Measurements from ENCODE around the gene TSFM.

Gene TSFM

DNA sequence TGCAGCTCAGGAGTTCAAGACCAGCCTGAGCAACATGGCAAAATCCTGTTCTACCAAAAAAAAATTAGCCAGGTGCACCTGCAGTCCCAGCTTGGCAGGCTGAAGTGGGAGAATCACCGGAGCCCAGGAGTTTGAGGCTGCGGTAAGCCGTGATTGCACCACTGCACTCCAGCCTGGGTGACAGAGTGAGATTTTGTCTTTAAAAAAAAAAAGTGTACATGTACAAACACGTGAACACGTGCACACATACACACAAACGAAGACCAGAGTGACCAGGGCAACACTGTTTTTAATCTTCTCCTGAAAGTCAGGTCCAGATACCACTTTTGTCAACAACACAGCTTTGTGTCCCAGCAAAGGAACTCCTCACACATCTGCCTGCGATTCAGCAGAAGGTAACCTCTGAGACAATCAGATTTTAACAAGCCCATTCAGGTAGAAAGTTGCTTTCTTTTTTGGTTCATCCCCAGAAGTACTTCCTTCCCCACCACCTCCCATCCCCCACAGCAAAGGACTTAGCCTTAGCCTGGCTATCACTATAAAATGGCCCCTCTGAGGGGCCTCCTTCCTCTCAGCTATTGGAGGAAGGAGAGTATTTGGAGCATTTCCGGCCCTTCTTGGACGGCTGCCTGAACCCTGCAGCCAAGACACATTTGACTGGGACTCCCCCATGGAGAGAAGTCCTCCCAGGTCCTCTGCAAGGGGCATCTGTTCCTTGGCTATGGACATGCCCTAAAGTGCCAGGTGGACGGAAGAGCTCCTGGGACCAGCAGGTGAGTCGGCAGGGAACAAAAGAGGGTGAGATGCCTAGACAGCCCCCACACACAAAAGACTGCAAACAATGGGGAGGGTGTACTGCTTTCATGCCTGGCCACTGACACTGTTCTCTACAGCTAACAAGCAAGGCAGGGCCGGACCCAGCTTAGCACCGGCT, 54.1 kb downstream of the TSFM start:
- no peak for FAIRE-seq

DNA sequence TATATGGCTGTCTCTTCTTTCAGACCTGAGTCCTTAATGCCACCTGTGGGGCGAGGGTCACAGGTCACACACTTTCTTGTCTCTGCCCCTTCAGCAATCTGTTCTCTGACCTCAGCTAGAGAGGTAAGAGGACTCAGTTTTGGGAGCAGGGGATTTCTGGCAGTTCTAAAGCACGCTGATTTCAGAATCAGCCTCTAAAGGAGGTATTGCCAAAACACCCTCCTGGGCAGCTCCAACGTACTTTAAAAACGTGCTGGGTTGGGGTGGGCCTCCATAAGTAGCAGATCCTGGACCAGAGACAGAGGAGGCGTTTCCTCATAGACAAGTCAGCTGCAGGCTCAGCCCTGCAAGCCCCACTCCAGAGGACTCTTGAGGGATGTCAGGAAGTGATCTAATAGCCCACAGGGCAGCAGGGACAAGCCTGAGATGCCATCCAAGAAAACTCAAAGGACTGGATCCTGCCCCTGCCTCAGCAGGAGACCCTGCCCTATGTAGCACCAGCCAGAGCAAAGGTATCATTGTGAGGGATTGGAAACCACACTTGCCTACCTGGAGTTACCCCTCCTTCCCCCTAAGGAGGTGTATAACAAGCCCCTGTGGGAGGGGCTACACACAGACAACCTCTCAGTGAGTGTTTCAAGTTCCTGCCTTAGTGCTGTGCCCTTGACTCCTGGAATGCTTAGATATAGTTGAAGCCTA, 55.4 kb downstream of the TSFM start:
- no peak for FAIRE-seq

DNA sequence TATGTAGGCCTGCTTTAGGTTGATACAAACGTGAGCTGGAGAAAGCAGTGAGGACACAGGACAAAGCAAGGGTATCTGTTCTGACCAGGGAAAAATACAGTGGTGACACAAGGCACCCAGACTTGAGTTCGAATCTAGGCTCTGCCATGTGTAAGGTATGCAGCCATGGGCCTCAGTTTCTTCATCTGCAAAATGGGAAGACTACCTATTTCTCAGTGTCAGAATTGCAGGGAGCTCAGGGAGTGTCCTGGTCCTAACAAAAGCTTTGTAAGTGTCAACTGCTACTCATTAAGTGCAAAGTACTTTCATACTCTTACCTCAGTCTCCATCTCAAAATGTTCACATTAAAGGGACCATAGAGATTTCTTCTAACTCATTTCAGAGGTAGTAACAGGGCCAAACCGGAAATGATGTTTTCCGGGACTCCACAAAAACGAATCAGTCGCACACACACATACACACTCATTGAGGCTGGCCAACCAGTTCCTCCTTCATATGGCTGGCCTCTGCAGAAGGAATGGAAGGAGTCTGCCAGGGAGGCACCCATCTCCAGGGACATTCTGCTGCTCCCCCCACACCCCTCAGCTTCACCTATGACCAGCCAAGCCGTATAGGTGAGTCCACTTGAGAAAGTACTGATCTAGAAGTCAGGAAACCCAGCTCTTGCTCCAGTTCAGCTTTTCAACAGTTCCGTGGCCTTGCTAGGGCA, 56.2 kb downstream of the TSFM start:
- FAIRE-seq, result no peak

DNA sequence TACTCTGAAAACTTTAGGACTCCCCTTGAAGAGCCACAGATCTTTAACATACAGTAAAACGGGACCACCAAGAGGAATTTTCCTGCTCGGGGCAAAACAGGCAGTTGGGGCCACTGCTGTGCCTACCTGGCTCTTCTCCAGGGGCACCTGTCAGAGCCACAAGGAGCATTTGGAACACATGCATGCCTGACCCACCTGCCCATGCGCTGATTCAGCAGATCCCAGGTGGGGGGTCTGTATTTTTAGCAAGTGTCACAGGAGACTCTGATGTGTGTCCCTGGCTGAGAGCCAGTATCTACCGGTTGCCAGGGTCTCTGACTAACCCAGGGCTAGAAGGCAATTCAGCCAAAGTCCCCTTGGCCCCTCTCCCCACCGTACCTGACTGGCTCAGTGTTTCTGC, 57.4 kb downstream of the TSFM start:
- no peak for FAIRE-seq

DNA sequence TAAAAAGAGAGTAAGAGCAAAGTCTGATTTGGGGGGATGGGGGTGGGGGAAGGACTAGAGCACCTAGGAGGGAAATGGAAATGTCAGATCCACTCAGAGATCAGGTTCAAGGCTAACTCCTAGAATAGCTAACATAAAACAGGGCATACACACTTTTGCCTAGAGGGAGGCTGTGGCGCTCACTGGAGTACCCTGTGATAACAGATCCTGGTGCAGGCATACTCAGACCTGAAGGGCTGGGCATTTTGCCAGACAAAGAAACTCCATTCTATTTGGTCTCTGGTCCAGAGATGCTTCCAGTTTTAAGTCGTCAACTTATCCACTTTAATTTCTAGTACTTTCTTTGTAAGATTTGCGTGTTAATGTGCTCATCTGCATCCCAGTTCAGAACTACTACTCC, 58.1 kb downstream of the TSFM start:
- FAIRE-seq, result no peak

DNA sequence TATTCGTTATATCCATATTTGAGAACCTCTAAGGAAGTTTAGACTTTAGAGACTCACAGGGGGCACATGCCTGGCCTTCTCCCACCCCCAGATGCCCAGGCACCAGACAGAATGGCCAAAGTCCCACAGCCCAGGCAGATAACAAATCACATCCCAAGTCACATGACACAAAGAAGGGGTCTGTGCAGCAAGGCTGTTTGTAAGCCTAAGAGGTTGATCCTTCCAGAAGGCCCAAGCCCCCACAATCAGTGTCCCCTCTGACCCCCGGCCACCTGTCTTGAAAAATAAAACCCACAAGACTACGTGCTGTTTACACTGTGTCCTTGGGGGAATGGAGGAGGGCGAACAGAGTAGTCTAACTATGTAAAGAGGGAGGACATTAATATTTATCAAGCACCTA, 58.9 kb downstream of the TSFM start:
- FAIRE-seq, result no peak

DNA sequence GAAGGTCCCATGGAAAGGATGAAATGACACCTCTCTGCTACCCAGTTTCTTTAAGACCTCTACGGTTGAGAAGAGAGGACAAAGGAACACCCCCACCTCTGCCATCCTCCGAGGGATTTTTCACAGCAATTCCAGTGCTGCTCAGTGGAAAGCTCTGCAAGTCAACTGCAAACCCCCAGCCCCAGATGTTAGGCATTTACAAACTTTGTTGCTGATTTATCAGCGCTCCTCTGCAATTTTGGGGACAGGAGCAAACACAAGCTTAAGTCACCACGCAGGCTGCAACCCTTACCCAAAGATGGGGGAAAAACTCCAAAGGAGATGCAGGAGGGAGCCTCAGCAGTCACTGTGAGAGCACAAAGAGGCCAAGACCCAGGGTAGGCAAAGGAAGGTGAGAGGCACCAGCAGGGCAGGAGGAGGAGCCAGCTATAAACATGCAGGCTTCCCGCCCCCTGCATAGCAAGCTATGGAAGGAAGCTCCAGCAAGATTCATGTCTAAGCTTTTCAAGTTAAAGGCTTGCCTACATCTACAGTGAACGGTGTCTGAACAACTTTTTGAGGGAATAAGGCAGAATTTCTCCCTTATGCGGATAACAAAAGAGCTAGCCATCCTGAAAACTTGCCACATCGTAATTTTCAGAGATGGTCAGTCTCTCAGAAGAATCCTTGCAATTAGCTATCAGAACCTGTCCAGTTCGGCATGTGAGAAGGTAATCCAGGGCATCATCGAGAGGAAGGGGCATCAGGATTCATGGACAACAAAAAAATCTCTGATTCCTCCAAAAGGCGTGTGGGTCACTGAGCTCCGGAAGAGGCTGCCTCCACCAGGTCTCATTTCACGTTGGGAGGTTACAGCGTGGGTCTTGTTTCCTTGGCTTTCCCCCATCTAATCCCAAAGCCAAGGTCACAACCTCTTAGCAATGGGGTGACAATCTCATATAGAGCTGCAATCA, 60.0 kb downstream of the TSFM start:
- FAIRE-seq, result no peak

DNA sequence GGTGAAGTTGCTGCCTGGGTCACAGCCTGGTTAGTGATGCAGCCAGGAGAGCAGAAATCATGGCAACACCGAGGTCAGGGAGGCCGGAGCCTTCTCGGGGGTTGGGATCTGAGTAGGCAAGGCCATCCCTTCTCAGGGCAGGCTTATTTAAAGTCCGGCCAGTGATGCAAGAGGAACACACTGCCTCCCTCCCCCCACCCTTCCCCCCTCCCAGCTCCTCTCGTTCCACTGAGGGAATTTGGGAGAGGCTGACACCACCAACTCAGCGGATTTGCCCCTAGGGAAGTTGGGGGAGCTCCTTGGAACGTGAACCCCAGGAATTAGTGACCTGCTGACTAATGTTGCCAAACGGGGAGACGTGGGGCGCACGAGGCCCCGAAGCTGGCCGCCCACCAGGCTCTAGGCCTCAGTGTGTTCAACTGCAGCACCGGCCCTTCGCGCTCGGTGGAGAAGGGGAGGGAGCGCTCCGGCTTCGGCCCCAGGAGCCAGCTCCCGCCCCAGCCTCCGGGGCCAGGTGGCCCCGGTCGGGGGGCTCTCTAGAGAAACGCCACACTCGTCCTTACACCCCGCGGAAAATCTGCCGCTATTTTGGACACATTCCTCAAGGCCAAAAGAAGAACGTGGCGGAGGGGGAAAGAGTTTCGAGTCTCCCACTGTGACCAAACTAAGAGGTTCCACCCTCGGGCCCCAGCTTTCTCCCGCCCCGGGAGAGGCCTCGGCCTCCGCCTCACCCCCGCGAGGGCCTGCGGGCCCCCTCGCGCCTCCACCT, 62.3 kb downstream of the TSFM start:
- FAIRE-seq, result no peak

DNA sequence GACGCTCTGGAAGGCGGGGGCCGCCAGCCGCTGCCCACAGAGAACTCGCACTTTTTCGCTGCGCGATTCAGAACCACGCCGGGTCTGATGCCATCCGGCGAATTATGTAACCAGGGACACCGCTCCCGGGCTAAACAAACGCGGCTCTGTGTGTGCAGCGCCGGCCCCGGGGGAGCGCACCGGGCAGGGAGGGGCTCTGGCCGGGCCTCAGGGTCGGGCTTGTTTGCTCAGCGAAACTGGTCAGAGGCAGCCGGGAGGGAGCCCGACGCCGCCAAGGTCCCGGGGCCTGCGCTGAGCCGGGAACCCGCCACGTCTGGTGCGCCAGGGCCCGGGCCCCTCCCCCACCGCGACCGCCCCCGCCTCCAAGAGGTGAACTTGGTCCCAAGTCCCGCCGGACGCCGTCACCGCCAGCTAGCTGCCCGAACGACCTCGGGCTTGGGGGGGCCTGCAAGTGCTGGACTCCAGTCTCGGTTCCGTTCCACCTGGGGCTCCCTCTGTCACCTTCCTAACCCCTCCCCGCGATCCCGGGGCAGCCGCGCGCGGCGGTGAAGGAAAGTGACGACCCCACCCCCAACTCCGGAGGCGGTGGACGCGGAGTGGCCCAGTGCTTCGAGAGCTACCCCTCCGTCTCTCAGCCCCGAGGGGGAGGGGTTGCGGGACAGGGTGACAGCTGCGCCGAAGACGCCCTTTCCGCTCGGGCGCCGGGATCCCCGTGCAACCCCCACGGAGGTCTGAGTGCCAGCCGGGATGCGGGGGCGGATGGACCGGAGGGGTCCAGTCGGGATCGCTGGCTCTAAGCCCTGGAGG, 63.1 kb downstream of the TSFM start:
- no peak for FAIRE-seq

DNA sequence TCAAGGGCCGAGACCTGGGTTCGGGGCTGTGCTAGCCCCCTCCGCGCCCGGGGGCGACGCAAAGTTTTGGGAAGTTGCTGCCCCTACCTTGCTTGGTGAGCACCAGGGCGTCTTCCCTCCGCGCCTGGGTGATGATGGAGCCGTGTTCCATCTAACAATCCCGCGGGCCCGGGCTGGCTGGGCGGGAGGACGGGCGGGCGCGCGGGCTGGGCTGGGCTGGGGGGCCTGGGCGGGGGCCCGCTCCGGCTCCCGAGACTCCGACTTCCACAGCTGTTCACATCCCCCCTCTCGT, 63.6 kb downstream of the TSFM start:
- no peak for FAIRE-seq

DNA sequence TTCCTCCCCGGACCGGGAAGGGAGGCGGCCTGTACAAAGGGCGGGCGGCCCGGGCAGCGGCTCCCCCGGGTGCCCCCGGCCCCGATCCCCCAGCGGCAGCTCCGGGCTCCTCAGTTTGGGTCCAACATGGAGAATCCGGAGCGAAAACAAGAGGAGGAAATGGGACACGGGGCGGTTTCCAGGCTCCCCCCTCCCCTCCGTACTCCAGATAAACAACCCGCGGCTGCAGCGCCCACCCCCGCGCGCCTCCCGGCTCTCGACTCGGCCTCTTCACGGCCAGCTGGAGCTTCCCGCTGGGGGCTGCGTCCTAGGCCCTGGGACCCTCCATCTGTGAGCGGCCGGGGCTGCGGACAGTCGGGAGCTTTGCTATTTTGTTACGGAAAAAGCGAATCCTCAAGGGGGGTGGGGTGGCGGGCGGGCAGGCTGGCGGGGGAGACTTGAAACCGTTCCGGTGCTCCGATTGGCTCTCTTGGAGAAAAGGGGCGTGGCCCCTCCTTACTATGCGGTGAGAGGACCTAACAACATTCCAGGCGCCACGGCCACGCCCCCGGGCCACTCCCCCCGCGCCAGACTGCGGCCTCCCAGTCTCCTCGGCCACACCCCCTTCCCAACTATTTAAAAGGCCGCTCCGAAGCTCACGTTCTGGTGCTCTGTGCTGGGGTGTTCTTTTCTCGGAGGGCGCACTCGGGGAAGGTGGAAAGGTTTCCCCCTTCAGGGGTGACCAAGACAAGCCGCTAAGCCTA, 64.2 kb downstream of the TSFM start, which contains the start of gene CTDSP2:
CTDSP2 (minus strand) TSS at position 153 of the 743 bp plus-strand sequence. CDS start 294 bp downstream, outside the sequence.
- FAIRE-seq, result no peak

Data from colon (tissue), 2 donors.